Tibial nerve (tissue), 4 donors: ENCODE measurements around the gene UBE3D.

Experiments used
- EP300 ChIP-seq, 2 donors: sonication (generic); formaldehyde crosslinking; IDR thresholded peaks; one replicate each; pipeline ENCODE4 v1.6.1; 2017; ENCODE audit warnings: antibody characterized with exemption in 2 of 2, mild to moderate bottlenecking in 1 of 2
- POLR2A ChIP-seq, 2 donors: fragments of 450-650 bp; IDR thresholded peaks; one replicate each; pipeline ENCODE4 v1.6.1; 2017; ENCODE audit warnings: antibody characterized with exemption in 2 of 2, mild to moderate bottlenecking in 2 of 2, moderate library complexity in 2 of 2
- TF ChIP-seq, protein P1 (sequence below), 5 experiments: fragments of 200-600 bp in 3 of 5; fragments of 450-650 bp in 2 of 5; sonication (generic) in 3 of 5; IDR thresholded peaks; one replicate each; pipeline ENCODE4 v1.5.1; 2016 to 2019; ENCODE audit warnings: antibody characterized with exemption in 5 of 5, mild to moderate bottlenecking in 3 of 5, moderate library complexity in 2 of 5

DNA sequence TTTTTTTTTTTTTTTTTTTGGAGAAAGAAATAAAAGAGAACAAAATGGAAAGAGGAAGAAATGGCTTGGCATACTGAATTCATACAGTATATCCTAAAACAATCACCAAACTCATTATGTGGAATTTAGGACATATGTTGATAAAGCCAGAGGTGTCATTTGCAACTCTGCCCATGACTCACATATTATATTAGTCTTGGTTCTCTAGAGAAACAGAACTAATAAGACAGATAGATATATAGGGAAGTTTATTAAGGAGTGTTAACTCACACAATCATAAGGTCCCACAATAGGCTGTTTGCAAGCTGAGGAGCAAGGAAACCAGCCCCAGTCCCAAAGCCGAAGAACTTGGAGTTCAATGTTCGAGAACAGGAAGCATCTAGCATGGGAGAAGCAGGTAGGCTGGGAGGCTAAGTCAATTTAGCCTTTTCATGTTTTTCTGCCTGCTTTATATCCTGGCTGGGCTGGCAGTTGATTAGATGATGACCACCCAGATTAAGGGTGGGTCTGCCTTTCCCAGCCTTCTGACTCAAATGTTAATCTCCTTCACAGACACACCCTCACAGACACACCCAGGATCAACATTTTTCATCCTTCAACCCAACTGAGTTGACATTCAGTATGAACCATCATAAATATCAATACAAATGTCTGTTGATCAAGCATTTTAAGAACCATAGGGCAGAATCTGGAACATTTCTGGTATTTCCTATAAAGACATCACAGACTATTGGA, 102.3 kb downstream of the UBE3D start:
- TF ChIP-seq, protein P1, sequence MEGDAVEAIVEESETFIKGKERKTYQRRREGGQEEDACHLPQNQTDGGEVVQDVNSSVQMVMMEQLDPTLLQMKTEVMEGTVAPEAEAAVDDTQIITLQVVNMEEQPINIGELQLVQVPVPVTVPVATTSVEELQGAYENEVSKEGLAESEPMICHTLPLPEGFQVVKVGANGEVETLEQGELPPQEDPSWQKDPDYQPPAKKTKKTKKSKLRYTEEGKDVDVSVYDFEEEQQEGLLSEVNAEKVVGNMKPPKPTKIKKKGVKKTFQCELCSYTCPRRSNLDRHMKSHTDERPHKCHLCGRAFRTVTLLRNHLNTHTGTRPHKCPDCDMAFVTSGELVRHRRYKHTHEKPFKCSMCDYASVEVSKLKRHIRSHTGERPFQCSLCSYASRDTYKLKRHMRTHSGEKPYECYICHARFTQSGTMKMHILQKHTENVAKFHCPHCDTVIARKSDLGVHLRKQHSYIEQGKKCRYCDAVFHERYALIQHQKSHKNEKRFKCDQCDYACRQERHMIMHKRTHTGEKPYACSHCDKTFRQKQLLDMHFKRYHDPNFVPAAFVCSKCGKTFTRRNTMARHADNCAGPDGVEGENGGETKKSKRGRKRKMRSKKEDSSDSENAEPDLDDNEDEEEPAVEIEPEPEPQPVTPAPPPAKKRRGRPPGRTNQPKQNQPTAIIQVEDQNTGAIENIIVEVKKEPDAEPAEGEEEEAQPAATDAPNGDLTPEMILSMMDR (IDR thresholded peaks at IDR 0.05): no peak
- TF ChIP-seq POLR2A (IDR thresholded peaks at IDR 0.05) (no peak), EP300 (IDR thresholded peaks at IDR 0.05) (no peak)
